ENCODE results near the gene SLC22A17. TPM values are rescaled to one million over a fixed set of nuclear protein-coding genes. Genes with fewer than 3 reads are reported as not detected.

SLC22A17 gene
- total and polyA plus RNA-seq, 2 of the 13 experiments (the other 11 are each of a cell fraction or from before 2014, with no cell fraction given) = 0.95 to 1.1 TPM

DNA sequence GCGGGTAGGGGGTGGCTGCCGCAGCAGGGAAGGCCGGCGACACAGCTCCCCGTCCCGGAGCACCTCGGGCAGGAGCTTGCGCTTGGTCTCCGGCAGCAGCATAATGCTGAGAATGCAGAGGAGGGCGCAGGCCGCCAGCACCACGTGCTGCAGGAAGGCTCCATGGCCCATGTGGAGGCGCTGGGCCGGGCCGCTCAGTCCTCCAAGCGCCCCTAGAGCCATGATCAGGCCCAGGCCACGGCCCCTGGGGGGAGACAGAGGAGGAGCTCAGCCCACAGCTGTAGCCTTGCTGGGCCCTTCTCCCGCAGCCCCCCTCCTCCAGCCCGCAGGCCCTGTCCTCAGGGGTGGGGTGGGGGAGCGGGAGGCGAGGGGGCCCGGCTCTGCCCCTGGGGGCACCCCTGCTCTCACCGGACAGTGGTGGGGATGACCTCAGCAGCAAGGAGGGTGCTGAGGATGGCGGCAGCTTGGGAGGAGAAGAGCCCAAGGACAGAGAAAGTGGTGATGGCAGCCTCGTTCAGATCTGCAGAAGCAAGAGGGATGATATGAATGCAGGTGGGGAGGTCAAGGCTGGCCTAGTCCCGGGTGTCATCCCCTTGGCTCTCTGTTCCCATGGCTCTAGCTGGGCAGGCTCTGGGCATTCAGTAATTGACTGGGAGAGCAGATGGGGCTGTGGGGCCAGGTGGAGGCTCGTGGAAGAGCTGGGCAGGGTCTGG is 5.8 kb downstream of the SLC22A17 start:
- ATAC-seq = peak; percentile 31
- Histone ChIP-seq H3K9ac (ENCODE audit: insufficient read depth, low read depth, low read length) (no peak overlapping the region), H3K9me3 (ENCODE audit: low read length) (no peaks in the 10 kb centered on the region), H3K4me1 (ENCODE audit: insufficient read depth, low read length) (no peaks in the 10 kb centered on the region), H3K4me2 (ENCODE audit: low read depth, low read length) (no peak overlapping the region), H2AFZ (ENCODE audit: low read length) (no peak overlapping the region), H3K4me3 (replicated peaks in 1 of 3; ENCODE audit: insufficient read depth in 1 of 3, low read depth in 2 of 3, low read length in 3 of 3) (no peak overlapping the region), H3K79me2 (ENCODE audit: insufficient read depth, low read length) (no peaks in the 10 kb centered on the region), H4K20me1 (ENCODE audit: insufficient read depth, low read length) (no peaks in the 10 kb centered on the region), H3K27me3 (ENCODE audit: control insufficient read depth in 1 of 2, insufficient read depth in 2 of 2, low read length in 2 of 2) (peaks cover 5 to 73% of the 10 kb centered on the region in 2 experiments), H3K27ac (ENCODE audit: extremely low read length, insufficient read depth, low read length) (no peak overlapping the region), H3K36me3 (replicated peaks in 1 of 2; ENCODE audit: control insufficient read depth in 1 of 2, insufficient read depth in 2 of 2, low read length in 2 of 2) (no peaks in the 10 kb centered on the region)
- no peak for DNase-seq (ENCODE audit: low spot score)
- intact Hi-C loops (cut with micrococcal nuclease; ENCODE audit: unreplicated experiment) = no loop called here
- WGBS (ENCODE audit: low lambda C conversion rate) = 39% methylated on average over 27 of the region's 27 CpGs
- ChIA-PET CTCF (ENCODE audit: low intra/inter-chr PET ratio, low total read pairs) (no interaction called here), POLR2A (interaction anchor here (1.2 to 2.2 kb wide), 3 partner anchors 20 to 46 kb away, joined by 4 to 16 read pairs (median 5); partner anchors contain the start of gene PABPN1)
- no peak for FAIRE-seq
- BruUV-seq (replicated peaks) = no TSS peak
- in situ Hi-C loops (cut with HindIII; ENCODE audit: extremely low pct_ligation_motif_present, low pct_unique_long_range_greater_than_20kb) = no loop called here
- TF ChIP-seq, protein P1, sequence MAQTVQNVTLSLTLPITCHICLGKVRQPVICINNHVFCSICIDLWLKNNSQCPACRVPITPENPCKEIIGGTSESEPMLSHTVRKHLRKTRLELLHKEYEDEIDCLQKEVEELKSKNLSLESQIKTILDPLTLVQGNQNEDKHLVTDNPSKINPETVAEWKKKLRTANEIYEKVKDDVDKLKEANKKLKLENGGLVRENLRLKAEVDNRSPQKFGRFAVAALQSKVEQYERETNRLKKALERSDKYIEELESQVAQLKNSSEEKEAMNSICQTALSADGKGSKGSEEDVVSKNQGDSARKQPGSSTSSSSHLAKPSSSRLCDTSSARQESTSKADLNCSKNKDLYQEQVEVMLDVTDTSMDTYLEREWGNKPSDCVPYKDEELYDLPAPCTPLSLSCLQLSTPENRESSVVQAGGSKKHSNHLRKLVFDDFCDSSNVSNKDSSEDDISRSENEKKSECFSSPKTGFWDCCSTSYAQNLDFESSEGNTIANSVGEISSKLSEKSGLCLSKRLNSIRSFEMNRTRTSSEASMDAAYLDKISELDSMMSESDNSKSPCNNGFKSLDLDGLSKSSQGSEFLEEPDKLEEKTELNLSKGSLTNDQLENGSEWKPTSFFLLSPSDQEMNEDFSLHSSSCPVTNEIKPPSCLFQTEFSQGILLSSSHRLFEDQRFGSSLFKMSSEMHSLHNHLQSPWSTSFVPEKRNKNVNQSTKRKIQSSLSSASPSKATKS (CRISPR knock-in tag; IDR thresholded peaks at IDR 0.05) = no peak
- TF ChIP-seq, protein P2, sequence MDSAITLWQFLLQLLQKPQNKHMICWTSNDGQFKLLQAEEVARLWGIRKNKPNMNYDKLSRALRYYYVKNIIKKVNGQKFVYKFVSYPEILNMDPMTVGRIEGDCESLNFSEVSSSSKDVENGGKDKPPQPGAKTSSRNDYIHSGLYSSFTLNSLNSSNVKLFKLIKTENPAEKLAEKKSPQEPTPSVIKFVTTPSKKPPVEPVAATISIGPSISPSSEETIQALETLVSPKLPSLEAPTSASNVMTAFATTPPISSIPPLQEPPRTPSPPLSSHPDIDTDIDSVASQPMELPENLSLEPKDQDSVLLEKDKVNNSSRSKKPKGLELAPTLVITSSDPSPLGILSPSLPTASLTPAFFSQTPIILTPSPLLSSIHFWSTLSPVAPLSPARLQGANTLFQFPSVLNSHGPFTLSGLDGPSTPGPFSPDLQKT (CRISPR knock-in tag; IDR thresholded peaks at IDR 0.05; ENCODE audit: borderline replicate concordance) = no peak
- TF ChIP-seq, protein P3, sequence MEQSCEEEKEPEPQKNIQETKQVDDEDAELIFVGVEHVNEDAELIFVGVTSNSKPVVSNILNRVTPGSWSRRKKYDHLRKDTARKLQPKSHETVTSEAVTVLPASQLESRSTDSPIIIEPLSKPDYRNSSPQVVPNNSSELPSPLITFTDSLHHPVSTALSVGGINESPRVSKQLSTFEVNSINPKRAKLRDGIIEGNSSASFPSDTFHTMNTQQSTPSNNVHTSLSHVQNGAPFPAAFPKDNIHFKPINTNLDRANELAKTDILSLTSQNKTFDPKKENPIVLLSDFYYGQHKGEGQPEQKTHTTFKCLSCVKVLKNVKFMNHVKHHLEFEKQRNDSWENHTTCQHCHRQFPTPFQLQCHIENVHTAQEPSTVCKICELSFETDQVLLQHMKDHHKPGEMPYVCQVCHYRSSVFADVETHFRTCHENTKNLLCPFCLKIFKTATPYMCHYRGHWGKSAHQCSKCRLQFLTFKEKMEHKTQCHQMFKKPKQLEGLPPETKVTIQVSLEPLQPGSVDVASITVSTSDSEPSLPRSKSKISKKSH (CRISPR knock-in tag; IDR thresholded peaks at IDR 0.05; ENCODE audit: borderline replicate concordance) = peak; percentile 75; the same call in 1 of the 2 replicates
- TF ChIP-seq GABPB1 (CRISPR knock-in tag; IDR thresholded peaks at IDR 0.05) (no peak), ZNF768 (CRISPR knock-in tag; IDR thresholded peaks at IDR 0.05) (peak; percentile 17; the same call in 1 of the 2 replicates), ZNF766 (CRISPR knock-in tag; IDR thresholded peaks at IDR 0.05; ENCODE audit: borderline replicate concordance) (no peak), ZNF891 (CRISPR knock-in tag; IDR thresholded peaks at IDR 0.05) (peak; percentile 14; the same call in 1 of the 2 replicates), SALL1 (CRISPR knock-in tag; IDR thresholded peaks at IDR 0.05) (no peak), ZNF652 (CRISPR knock-in tag; IDR thresholded peaks at IDR 0.05; ENCODE audit: borderline replicate concordance, low read depth) (no peak)
- TF ChIP-seq, protein P4, sequence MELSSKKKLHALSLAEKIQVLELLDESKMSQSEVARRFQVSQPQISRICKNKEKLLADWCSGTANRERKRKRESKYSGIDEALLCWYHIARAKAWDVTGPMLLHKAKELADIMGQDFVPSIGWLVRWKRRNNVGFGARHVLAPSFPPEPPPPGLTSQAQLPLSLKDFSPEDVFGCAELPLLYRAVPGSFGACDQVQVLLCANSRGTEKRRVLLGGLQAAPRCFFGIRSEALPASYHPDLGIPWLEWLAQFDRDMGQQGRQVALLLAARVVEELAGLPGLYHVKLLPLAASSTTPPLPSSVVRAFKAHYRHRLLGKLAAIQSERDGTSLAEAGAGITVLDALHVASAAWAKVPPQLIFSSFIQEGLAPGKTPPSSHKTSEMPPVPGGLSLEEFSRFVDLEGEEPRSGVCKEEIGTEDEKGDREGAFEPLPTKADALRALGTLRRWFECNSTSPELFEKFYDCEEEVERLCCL (CRISPR knock-in tag; IDR thresholded peaks at IDR 0.05; ENCODE audit: borderline replicate concordance) = no peak
- TF ChIP-seq, protein P5, sequence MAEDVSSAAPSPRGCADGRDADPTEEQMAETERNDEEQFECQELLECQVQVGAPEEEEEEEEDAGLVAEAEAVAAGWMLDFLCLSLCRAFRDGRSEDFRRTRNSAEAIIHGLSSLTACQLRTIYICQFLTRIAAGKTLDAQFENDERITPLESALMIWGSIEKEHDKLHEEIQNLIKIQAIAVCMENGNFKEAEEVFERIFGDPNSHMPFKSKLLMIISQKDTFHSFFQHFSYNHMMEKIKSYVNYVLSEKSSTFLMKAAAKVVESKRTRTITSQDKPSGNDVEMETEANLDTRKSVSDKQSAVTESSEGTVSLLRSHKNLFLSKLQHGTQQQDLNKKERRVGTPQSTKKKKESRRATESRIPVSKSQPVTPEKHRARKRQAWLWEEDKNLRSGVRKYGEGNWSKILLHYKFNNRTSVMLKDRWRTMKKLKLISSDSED (CRISPR knock-in tag; IDR thresholded peaks at IDR 0.05) = no peak
- TF ChIP-seq, protein P6, sequence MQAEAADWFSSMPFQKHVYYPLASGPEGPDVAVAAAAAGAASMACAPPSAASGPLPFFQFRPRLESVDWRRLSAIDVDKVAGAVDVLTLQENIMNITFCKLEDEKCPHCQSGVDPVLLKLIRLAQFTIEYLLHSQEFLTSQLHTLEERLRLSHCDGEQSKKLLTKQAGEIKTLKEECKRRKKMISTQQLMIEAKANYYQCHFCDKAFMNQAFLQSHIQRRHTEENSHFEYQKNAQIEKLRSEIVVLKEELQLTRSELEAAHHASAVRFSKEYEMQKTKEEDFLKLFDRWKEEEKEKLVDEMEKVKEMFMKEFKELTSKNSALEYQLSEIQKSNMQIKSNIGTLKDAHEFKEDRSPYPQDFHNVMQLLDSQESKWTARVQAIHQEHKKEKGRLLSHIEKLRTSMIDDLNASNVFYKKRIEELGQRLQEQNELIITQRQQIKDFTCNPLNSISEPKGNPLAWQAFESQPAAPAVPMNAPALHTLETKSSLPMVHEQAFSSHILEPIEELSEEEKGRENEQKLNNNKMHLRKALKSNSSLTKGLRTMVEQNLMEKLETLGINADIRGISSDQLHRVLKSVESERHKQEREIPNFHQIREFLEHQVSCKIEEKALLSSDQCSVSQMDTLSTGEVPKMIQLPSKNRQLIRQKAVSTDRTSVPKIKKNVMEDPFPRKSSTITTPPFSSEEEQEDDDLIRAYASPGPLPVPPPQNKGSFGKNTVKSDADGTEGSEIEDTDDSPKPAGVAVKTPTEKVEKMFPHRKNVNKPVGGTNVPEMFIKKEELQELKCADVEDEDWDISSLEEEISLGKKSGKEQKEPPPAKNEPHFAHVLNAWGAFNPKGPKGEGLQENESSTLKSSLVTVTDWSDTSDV (CRISPR knock-in tag; IDR thresholded peaks at IDR 0.05) = 0 out of 2 replicates have a peak, but pooled peaks have one; percentile 42
